Adrenal gland (tissue), 5 donors: ENCODE data around the gene LGALS3BP.
A peak's percentile ranks its signal among the peaks of the same experiment; 100 is the strongest.

ENCODE experiments used
- CTCF ChIP-seq, 6 experiments: fragments of 450-650 bp in 4 of 6; fragments of 200-600 bp in 2 of 6; sonication (generic) in 1 of 6; IDR thresholded peaks; 1 replicate in 5 of 6; 2 replicates in 1 of 6; pipeline versions ENCODE4 v1.5.1 to v1.8.0; 2016 to 2021; ENCODE audit warnings: antibody characterized with exemption in 6 of 6, mild to moderate bottlenecking in 2 of 6, moderate library complexity in 1 of 6
- POLR2A ChIP-seq, 2 donors: fragments of 450-650 bp; IDR thresholded peaks; one replicate each; pipeline ENCODE4 v1.6.1; 2017; ENCODE audit warnings: antibody characterized with exemption in 2 of 2, mild to moderate bottlenecking in 2 of 2, moderate library complexity in 1 of 2
- donor health status: DM: no; HTN: no; CAD: no.

GRCh38 chr17:79019632-79020584 lies 40.2 kb upstream of the LGALS3BP start:
- peak; percentile 34 to 83 (median 68) for TF ChIP-seq CTCF (IDR thresholded peaks at IDR 0.05)
- peak in 1 of 2 donors; percentile 46 for TF ChIP-seq POLR2A (IDR thresholded peaks at IDR 0.05)
